ENCODE measurements around the gene DOCK2. TPM values are rescaled to one million over a fixed set of nuclear protein-coding genes. Genes with fewer than 3 reads are reported as not detected.

Gene DOCK2
- total and polyA plus RNA-seq, 2 donors from 2014 or later, result 1.0 to 42.0 TPM

- Histone ChIP-seq H3K36me3 (ENCODE audit: control insufficient read depth in 2 of 3, insufficient read depth in 3 of 3, low read length in 3 of 3) (no peaks in the 10 kb centered on the region), H3K27ac (ENCODE audit: low read depth in 2 of 2, low read length in 2 of 2) (no peak overlapping the region), H3K27me3 (ENCODE audit: control insufficient read depth, insufficient read depth, low read length) (no peaks in the 10 kb centered on the region), H3K9me3 (ENCODE audit: control insufficient read depth in 2 of 3, insufficient read depth in 1 of 3, low read length in 3 of 3) (no peaks in the 10 kb centered on the region), H3K4me1 (ENCODE audit: control insufficient read depth in 2 of 3, insufficient read depth in 2 of 3, low read depth in 1 of 3, low read length in 3 of 3) (no peaks in the 10 kb centered on the region), H3K4me3 (ENCODE audit: low read length in 3 of 3) (no peak overlapping the region), H3K9ac (ENCODE audit: low read length in 3 of 3) (no peak overlapping the region)
- TF ChIP-seq, protein P1, sequence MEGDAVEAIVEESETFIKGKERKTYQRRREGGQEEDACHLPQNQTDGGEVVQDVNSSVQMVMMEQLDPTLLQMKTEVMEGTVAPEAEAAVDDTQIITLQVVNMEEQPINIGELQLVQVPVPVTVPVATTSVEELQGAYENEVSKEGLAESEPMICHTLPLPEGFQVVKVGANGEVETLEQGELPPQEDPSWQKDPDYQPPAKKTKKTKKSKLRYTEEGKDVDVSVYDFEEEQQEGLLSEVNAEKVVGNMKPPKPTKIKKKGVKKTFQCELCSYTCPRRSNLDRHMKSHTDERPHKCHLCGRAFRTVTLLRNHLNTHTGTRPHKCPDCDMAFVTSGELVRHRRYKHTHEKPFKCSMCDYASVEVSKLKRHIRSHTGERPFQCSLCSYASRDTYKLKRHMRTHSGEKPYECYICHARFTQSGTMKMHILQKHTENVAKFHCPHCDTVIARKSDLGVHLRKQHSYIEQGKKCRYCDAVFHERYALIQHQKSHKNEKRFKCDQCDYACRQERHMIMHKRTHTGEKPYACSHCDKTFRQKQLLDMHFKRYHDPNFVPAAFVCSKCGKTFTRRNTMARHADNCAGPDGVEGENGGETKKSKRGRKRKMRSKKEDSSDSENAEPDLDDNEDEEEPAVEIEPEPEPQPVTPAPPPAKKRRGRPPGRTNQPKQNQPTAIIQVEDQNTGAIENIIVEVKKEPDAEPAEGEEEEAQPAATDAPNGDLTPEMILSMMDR (IDR thresholded peaks at IDR 0.05; ENCODE audit: borderline replicate concordance, extremely low read depth, insufficient read depth), result no peak
- FAIRE-seq (no peak), DNase-seq (no peak)
- intact Hi-C loops (cut with DNase I), result no loop called here
Measured at GRCh38 chr5:170120576-170120975, 483.5 kb downstream of the DOCK2 start.

DNA sequence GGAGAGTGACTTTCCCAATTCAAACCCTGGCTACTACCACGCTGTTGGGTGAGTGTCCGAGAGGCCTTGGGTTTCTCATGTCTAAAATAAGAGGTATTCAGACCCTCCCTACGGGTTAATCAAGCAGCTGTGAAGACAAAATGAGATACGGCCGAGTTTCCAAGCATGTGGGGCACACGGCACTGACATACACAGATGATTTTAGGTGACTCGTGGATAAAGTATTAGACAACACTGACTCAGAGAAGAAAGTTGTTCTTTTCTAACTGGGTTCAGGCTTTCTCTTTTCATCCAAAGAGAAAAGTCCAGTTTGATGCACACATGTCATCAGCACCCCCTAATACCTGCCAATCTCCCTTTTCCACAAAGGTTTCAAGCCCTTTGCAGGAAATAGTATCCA lies 484.2 kb downstream of the DOCK2 start:
- TF ChIP-seq, protein P1 (IDR thresholded peaks at IDR 0.05; ENCODE audit: borderline replicate concordance, extremely low read depth, insufficient read depth), result no peak
- Histone ChIP-seq H3K27me3 (ENCODE audit: control insufficient read depth, insufficient read depth, low read length) (no peaks in the 10 kb centered on the region), H3K9me3 (ENCODE audit: control insufficient read depth in 2 of 3, insufficient read depth in 1 of 3, low read length in 3 of 3) (peaks cover 0 to 6% (median 0%) of the 10 kb centered on the region in 3 donors), H3K9ac (ENCODE audit: low read length in 3 of 3) (no peak overlapping the region), H3K36me3 (ENCODE audit: control insufficient read depth in 2 of 3, insufficient read depth in 3 of 3, low read length in 3 of 3) (no peaks in the 10 kb centered on the region), H3K4me1 (ENCODE audit: control insufficient read depth in 2 of 3, insufficient read depth in 2 of 3, low read depth in 1 of 3, low read length in 3 of 3) (no peaks in the 10 kb centered on the region), H3K4me3 (ENCODE audit: low read length in 3 of 3) (no peak overlapping the region), H3K27ac (ENCODE audit: low read depth in 2 of 2, low read length in 2 of 2) (no peak overlapping the region)
- DNase-seq (no peak), FAIRE-seq (no peak)
- intact Hi-C loops (cut with DNase I), result no loop called here

DNA sequence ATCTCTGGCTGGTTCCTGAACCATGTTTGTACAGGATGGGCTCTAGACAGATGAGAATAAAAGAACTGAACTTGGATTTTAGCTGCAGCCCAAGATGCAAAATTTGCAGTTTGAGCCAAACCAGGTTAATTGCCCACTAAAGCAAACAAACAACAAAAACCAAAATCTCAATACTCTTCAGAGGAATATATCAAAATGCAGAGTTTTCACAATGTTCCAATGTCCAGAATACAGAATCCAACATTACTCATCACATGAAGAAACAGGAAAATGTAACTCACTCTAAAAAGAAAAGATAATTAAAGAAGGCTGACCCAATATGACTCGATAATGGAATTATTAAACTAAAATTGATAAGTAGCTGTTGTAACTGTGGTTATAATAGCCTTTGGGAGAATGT lies 489.0 kb downstream of the DOCK2 start:
- peaks cover 0 to 9% (median 0%) of the 10 kb centered on the region in 3 donors for H3K9me3 ChIP-seq (ENCODE audit: control insufficient read depth in 2 of 3, insufficient read depth in 1 of 3, low read length in 3 of 3)
- H3K27me3 ChIP-seq (ENCODE audit: control insufficient read depth, insufficient read depth, low read length), result no peaks in the 10 kb centered on the region
- FAIRE-seq, result no peak
- no peak overlapping the region for H3K9ac ChIP-seq (ENCODE audit: low read length in 3 of 3)
- no peaks in the 10 kb centered on the region for H3K36me3 ChIP-seq (ENCODE audit: control insufficient read depth in 2 of 3, insufficient read depth in 3 of 3, low read length in 3 of 3)
- H3K4me3 ChIP-seq (ENCODE audit: low read length in 3 of 3), result no peak overlapping the region
- no peak overlapping the region for H3K27ac ChIP-seq (ENCODE audit: low read depth in 2 of 2, low read length in 2 of 2)
- TF ChIP-seq, protein P1 (IDR thresholded peaks at IDR 0.05; ENCODE audit: borderline replicate concordance, extremely low read depth, insufficient read depth), result no peak
- no peak for DNase-seq
- H3K4me1 ChIP-seq (ENCODE audit: control insufficient read depth in 2 of 3, insufficient read depth in 2 of 3, low read depth in 1 of 3, low read length in 3 of 3), result no peaks in the 10 kb centered on the region
- intact Hi-C loops (cut with DNase I), result no loop called here

DNA sequence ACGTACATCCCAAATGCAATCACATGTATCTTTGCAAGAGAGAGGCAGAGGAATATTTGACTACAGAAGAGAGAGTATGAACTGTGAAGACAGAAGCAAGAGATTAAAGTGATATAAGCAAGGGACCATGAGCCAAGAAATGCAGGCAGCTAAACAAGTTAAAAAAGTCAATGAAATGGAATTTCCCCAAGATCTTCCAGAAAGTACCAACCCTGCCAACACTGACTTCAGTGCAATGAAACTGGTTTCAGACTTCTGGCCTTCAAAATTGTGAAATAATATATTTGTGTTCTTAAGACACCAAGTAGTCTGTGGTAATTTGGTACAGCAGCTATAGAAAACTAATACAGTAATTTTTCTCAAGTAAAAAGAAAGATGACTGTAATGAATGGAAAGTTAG lies 489.6 kb downstream of the DOCK2 start:
- H3K4me1 ChIP-seq (ENCODE audit: control insufficient read depth in 2 of 3, insufficient read depth in 2 of 3, low read depth in 1 of 3, low read length in 3 of 3), result no peaks in the 10 kb centered on the region
- DNase-seq, result no peak
- H3K9me3 ChIP-seq (ENCODE audit: control insufficient read depth in 2 of 3, insufficient read depth in 1 of 3, low read length in 3 of 3), result peaks cover 0 to 9% (median 0%) of the 10 kb centered on the region in 3 donors
- H3K4me3 ChIP-seq (ENCODE audit: low read length in 3 of 3), result no peak overlapping the region
- H3K36me3 ChIP-seq (ENCODE audit: control insufficient read depth in 2 of 3, insufficient read depth in 3 of 3, low read length in 3 of 3), result no peaks in the 10 kb centered on the region
- H3K27me3 ChIP-seq (ENCODE audit: control insufficient read depth, insufficient read depth, low read length), result no peaks in the 10 kb centered on the region
- TF ChIP-seq, protein P1 (IDR thresholded peaks at IDR 0.05; ENCODE audit: borderline replicate concordance, extremely low read depth, insufficient read depth), result no peak
- H3K9ac ChIP-seq (ENCODE audit: low read length in 3 of 3), result no peak overlapping the region
- H3K27ac ChIP-seq (ENCODE audit: low read depth in 2 of 2, low read length in 2 of 2), result no peak overlapping the region
- no peak for FAIRE-seq
- intact Hi-C loops (cut with DNase I), result no loop called here

Data from kidney (tissue), 14 donors.